Left ventricle myocardium inferior (tissue), 1 donor: ENCODE measurements around the gene SEC61A2. TPM values are rescaled to one million over a fixed set of nuclear protein-coding genes. Genes with fewer than 3 reads are reported as not detected.
"Not testable (repeated sequence)": the region's sequence is repeated elsewhere in the genome, so short reads cannot be mapped to it uniquely, and the experiment has no call there.

Experiments
- DNase-seq: peaks from one replicate; pipeline ENCODE4 v3.0.0-alpha.2; 2020
- H3K27ac ChIP-seq: fragments of 200-600 bp; replicated peaks from 2 replicates; pipeline ENCODE4 v1.8.0; 2021
- H3K27me3 ChIP-seq: fragments of 200-600 bp; 2 replicates; pipeline ENCODE4 v1.8.0; 2021; ENCODE audit warnings: low read depth
- H3K36me3 ChIP-seq: fragments of 200-600 bp; 2 replicates; pipeline ENCODE4 v1.8.0; 2021
- H3K4me1 ChIP-seq: fragments of 200-600 bp; 2 replicates; pipeline ENCODE4 v1.8.0; 2021
- H3K4me3 ChIP-seq: fragments of 200-600 bp; 2 replicates; pipeline ENCODE4 v1.8.0; 2021; ENCODE audit warnings: mild to moderate bottlenecking, moderate library complexity
- H3K9me3 ChIP-seq: fragments of 200-600 bp; replicated peaks from 2 replicates; pipeline ENCODE4 v1.8.0; 2021
- CTCF ChIP-seq: fragments of 200-600 bp; IDR thresholded peaks from 2 replicates; pipeline ENCODE4 v1.8.0; 2021; ENCODE audit warnings: antibody characterized with exemption, mild to moderate bottlenecking, borderline replicate concordance
- intact Hi-C: fragments of 100-400 bp; cut with micrococcal nuclease; formaldehyde crosslinking; loops from one replicate; pipeline ENCODE4 v1.11.0; 2022
- long read RNA-seq: library from polyadenylated mRNA; unstranded; transcript quantifications from one replicate; pipeline ENCODE4 v2.0.0, GENCODE V29; 2021
- total RNA-seq: library from RNA; stranded (reverse); fragmentation: NEBNext Ultra II Directional; extraction: Animal tissue kit (Norgen Biotek cat#: 25700); gene quantifications from one replicate; pipeline ENCODE4 v1.2.1, GENCODE V29; 2021
- donor health status: DM: no; HTN: yes; CAD: no; lungs with severe emphysema.

SEC61A2 gene
- 11.9 TPM for total RNA-seq
- long read RNA-seq, transcript SEC61A2-201 (12 exons, 1,893 nt): major isoform, 13 of 15 reads
- long read RNA-seq, partial matches to known transcripts: 0 of 15 reads
- long read RNA-seq, other reads (novel, unspliced or antisense): 2 of 15 reads

- Histone ChIP-seq H3K27ac (peak within 1 kb of the TSS; percentile 95), H3K36me3 (peaks cover 4% of the 10 kb centered on the region), H3K4me1 (peaks cover 15% of the 10 kb centered on the region), H3K27me3 (no peaks in the 10 kb centered on the region), H3K9me3 (no peaks in the 10 kb centered on the region), H3K4me3 (peak within 1 kb of the TSS; percentile 95)
- TF ChIP-seq CTCF: no peak
- peak; percentile 96 for DNase-seq
- intact Hi-C loops: no loop called here
These were observed at the start of gene SEC61A2 for GRCh38 chr10:12129222-12130111. Gene SEC61A2, plus strand, starts transcription at chr10:12129677. Its CDS starts 111 bp downstream, at chr10:12129788.

GRCh38 chr10:12081470-12081869, 48.0 kb upstream of the SEC61A2 start:
- TF ChIP-seq CTCF: no peak
- Histone ChIP-seq H3K9me3 (no peaks in the 10 kb centered on the region), H3K4me3 (no peak overlapping the region), H3K36me3 (peaks cover 29% of the 10 kb centered on the region), H3K4me1 (no peaks in the 10 kb centered on the region), H3K27ac (no peak overlapping the region), H3K27me3 (no peaks in the 10 kb centered on the region)
- no peak for DNase-seq
- intact Hi-C loops: no loop called here

- Histone ChIP-seq H3K9me3 (no peaks in the 10 kb centered on the region), H3K27me3 (no peaks in the 10 kb centered on the region), H3K36me3 (peaks cover 35% of the 10 kb centered on the region), H3K4me3 (no peak overlapping the region), H3K27ac (no peak overlapping the region), H3K4me1 (no peaks in the 10 kb centered on the region)
- DNase-seq: no peak
- no peak for TF ChIP-seq CTCF
- intact Hi-C loops: no loop called here
These were observed 47.5 kb upstream of the SEC61A2 start for GRCh38 chr10:12081879-12082557.

- peaks cover 91% of the 10 kb centered on the region for H3K36me3 ChIP-seq
- H3K27me3 ChIP-seq: no peaks in the 10 kb centered on the region
- DNase-seq: no peak
- intact Hi-C loops: no loop called here
- no peak overlapping the region for H3K4me3 ChIP-seq
- no peaks in the 10 kb centered on the region for H3K9me3 ChIP-seq
- no peak for TF ChIP-seq CTCF
- H3K27ac ChIP-seq: no peak overlapping the region
- no peaks in the 10 kb centered on the region for H3K4me1 ChIP-seq
These were observed 40.6 kb upstream of the SEC61A2 start for GRCh38 chr10:12088919-12089318.

GRCh38 chr10:12091421-12091820, 38.1 kb upstream of the SEC61A2 start:
- Histone ChIP-seq H3K36me3 (peaks cover 89% of the 10 kb centered on the region), H3K27me3 (no peaks in the 10 kb centered on the region), H3K4me3 (no peak overlapping the region), H3K4me1 (no peaks in the 10 kb centered on the region), H3K9me3 (no peaks in the 10 kb centered on the region), H3K27ac (no peak overlapping the region)
- intact Hi-C loops: no loop called here
- no peak for DNase-seq
- no peak for TF ChIP-seq CTCF

GRCh38 chr10:12097361-12097760, 32.1 kb upstream of the SEC61A2 start:
- H3K4me1 ChIP-seq, H3K9me3 ChIP-seq, DNase-seq, H3K27me3 ChIP-seq, H3K27ac ChIP-seq, H3K4me3 ChIP-seq, intact Hi-C loops: not testable (repeated sequence)
- H3K36me3 ChIP-seq: peaks cover 91% of the 10 kb centered on the region
